Measurements from ENCODE around the gene OR5H15.

GRCh38 chr3:98215051-98215450 is 48.6 kb downstream of the OR5H15 start:
- TF ChIP-seq, protein P1, sequence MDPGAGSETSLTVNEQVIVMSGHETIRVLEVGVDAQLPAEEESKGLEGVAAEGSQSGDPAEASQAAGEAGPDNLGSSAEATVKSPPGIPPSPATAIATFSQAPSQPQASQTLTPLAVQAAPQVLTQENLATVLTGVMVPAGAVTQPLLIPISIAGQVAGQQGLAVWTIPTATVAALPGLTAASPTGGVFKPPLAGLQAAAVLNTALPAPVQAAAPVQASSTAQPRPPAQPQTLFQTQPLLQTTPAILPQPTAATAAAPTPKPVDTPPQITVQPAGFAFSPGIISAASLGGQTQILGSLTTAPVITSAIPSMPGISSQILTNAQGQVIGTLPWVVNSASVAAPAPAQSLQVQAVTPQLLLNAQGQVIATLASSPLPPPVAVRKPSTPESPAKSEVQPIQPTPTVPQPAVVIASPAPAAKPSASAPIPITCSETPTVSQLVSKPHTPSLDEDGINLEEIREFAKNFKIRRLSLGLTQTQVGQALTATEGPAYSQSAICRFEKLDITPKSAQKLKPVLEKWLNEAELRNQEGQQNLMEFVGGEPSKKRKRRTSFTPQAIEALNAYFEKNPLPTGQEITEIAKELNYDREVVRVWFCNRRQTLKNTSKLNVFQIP (CRISPR knock-in tag; IDR thresholded peaks at IDR 0.05; ENCODE audit: borderline replicate concordance, low read depth) = no peak
- no peak for TF ChIP-seq PATZ1 (CRISPR knock-in tag; IDR thresholded peaks at IDR 0.05; ENCODE audit: borderline replicate concordance)
- TF ChIP-seq ZFP30 (CRISPR knock-in tag; IDR thresholded peaks at IDR 0.05) = no peak
- TF ChIP-seq CREB5 (CRISPR knock-in tag; IDR thresholded peaks at IDR 0.05; ENCODE audit: low read depth) = no peak
- no peak for TF ChIP-seq SNAI2 (CRISPR knock-in tag; IDR thresholded peaks at IDR 0.05)
- no peak for TF ChIP-seq ARNTL (CRISPR knock-in tag; IDR thresholded peaks at IDR 0.05; ENCODE audit: borderline replicate concordance, low read depth)
- TF ChIP-seq, protein P2, sequence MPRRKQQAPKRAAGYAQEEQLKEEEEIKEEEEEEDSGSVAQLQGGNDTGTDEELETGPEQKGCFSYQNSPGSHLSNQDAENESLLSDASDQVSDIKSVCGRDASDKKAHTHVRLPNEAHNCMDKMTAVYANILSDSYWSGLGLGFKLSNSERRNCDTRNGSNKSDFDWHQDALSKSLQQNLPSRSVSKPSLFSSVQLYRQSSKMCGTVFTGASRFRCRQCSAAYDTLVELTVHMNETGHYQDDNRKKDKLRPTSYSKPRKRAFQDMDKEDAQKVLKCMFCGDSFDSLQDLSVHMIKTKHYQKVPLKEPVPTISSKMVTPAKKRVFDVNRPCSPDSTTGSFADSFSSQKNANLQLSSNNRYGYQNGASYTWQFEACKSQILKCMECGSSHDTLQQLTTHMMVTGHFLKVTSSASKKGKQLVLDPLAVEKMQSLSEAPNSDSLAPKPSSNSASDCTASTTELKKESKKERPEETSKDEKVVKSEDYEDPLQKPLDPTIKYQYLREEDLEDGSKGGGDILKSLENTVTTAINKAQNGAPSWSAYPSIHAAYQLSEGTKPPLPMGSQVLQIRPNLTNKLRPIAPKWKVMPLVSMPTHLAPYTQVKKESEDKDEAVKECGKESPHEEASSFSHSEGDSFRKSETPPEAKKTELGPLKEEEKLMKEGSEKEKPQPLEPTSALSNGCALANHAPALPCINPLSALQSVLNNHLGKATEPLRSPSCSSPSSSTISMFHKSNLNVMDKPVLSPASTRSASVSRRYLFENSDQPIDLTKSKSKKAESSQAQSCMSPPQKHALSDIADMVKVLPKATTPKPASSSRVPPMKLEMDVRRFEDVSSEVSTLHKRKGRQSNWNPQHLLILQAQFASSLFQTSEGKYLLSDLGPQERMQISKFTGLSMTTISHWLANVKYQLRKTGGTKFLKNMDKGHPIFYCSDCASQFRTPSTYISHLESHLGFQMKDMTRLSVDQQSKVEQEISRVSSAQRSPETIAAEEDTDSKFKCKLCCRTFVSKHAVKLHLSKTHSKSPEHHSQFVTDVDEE (CRISPR knock-in tag; IDR thresholded peaks at IDR 0.05) = no peak
- TF ChIP-seq, protein P3, sequence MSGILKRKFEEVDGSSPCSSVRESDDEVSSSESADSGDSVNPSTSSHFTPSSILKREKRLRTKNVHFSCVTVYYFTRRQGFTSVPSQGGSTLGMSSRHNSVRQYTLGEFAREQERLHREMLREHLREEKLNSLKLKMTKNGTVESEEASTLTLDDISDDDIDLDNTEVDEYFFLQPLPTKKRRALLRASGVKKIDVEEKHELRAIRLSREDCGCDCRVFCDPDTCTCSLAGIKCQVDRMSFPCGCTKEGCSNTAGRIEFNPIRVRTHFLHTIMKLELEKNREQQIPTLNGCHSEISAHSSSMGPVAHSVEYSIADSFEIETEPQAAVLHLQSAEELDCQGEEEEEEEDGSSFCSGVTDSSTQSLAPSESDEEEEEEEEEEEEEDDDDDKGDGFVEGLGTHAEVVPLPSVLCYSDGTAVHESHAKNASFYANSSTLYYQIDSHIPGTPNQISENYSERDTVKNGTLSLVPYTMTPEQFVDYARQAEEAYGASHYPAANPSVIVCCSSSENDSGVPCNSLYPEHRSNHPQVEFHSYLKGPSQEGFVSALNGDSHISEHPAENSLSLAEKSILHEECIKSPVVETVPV (CRISPR knock-in tag; IDR thresholded peaks at IDR 0.05) = no peak
- no peak for TF ChIP-seq RARB (CRISPR knock-in tag; IDR thresholded peaks at IDR 0.05)
- no peak for TF ChIP-seq ZNF70 (CRISPR knock-in tag; IDR thresholded peaks at IDR 0.05)
- no peak for TF ChIP-seq ISL1 (CRISPR knock-in tag; IDR thresholded peaks at IDR 0.05)
- TF ChIP-seq ZFP3 (CRISPR knock-in tag; IDR thresholded peaks at IDR 0.05) = no peak
- no peak for TF ChIP-seq GLIS3 (CRISPR knock-in tag; IDR thresholded peaks at IDR 0.05)
- TF ChIP-seq PPARA (CRISPR knock-in tag; IDR thresholded peaks at IDR 0.05; ENCODE audit: borderline replicate concordance) = no peak
